Thymus (tissue), 11 donors: Measurements from ENCODE around the gene SLC4A1. TPM values are rescaled to one million over a fixed set of nuclear protein-coding genes. Genes with fewer than 3 reads are reported as not detected.
"Not testable (repeated sequence)": the region's sequence is repeated elsewhere in the genome, so short reads cannot be mapped to it uniquely, and the experiment has no call there.

Experiments
- DNase-seq, 9 donors: peaks; one replicate each; pipeline ENCODE4 v3.0.0-alpha.2; 2013; ENCODE audit warnings: low spot score in 9 of 9, low read depth in 6 of 9, missing footprints in 1 of 9
- H3K27ac ChIP-seq, 2 donors: one replicate each; pipeline ENCODE4 v1.5.1; 2013; ENCODE audit warnings: control low read depth in 1 of 2, low read depth in 1 of 2, low read length in 1 of 2, mild to moderate bottlenecking in 1 of 2, moderate library complexity in 1 of 2
- H3K27me3 ChIP-seq, 2 donors: one replicate each; pipeline ENCODE4 v1.5.1; 2013; ENCODE audit warnings: low read length in 1 of 2; ENCODE audit not compliant: control insufficient read depth in 2 of 2, insufficient read depth in 1 of 2
- H3K36me3 ChIP-seq, 2 donors: one replicate each; pipeline ENCODE4 v1.5.1; 2013; ENCODE audit warnings: low read length in 1 of 2, mild to moderate bottlenecking in 1 of 2, moderate library complexity in 1 of 2; ENCODE audit not compliant: control insufficient read depth in 2 of 2, insufficient read depth in 2 of 2
- H3K4me1 ChIP-seq, 2 donors: one replicate each; pipeline ENCODE4 v1.5.1; 2013; ENCODE audit warnings: low read length in 2 of 2; ENCODE audit not compliant: control insufficient read depth in 2 of 2, insufficient read depth in 2 of 2
- H3K4me3 ChIP-seq, 2 donors: one replicate each; pipeline ENCODE4 v1.5.1; 2013; ENCODE audit warnings: low read length in 2 of 2, control low read depth in 1 of 2, mild to moderate bottlenecking in 1 of 2
- H3K9me3 ChIP-seq, 2 donors: one replicate each; pipeline ENCODE4 v1.5.1; 2013; ENCODE audit warnings: low read length in 1 of 2, mild to moderate bottlenecking in 1 of 2; ENCODE audit not compliant: control insufficient read depth in 2 of 2, insufficient read depth in 1 of 2
- WGBS: extraction: QIAGEN DNeasy Blood & Tissue Kit; methylation state at CpG from one replicate; pipeline ENCODE4 v1.1.7; 2013; 5-methylcytosine and 5-hydroxymethylcytosine counted together
- polyA plus RNA-seq: library from polyadenylated mRNA; stranded (reverse); fragments of 200-250 nt; gene quantifications from one replicate; pipeline ENCODE4 v1.2.3, GENCODE V29; 2013
- total RNA-seq: library from RNA; stranded (reverse); fragments of 120-200 nt; gene quantifications from one replicate; pipeline ENCODE4 v1.2.4, GENCODE V29; 2013
- donor health status: healthy.

The SLC4A1 gene
- total and polyA plus RNA-seq, 2 donors: 0.37 to 6.9 TPM

DNA sequence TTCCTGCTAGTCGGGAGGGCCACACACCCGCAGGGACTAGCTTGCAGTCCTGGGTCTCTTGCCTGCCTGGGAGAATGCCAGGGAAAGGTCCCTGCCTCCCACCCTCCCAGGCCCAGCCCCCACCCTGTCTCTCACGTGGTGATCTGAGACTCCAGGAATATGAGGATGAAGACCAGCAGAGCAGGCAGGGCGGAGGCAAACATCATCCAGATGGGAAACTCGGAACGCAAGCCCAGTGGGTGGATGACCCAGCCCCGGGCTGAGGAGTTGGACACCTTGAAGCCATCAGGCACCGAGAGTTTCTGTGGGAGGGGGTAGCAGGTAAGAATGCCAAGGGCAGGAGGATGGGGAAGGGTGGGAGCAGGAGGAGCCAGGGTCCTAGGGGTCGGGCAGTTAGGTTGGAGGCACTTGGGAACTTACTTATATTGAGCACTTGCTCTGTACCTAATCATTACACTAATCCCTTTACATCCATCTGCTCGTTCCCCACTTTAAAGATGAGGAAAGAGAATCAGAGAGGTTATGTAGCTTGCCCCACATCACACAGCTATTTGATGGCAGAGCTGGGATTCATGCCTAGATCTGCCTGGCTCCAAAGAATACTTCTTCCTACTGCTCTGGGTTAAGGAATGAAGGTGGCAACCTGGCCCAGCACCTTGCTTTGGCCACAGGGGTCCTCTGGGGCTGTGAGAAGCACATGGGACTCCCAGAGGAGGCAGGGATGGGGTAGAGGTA, 13.4 kb downstream of the SLC4A1 start:
- Histone ChIP-seq H3K27ac (no peak overlapping the region), H3K4me3 (no peak overlapping the region), H3K9me3 (no peaks in the 10 kb centered on the region), H3K36me3 (no peaks in the 10 kb centered on the region), H3K27me3 (peaks cover 0 to 3% of the 10 kb centered on the region in 2 donors), H3K4me1 (peaks cover 0 to 5% of the 10 kb centered on the region in 2 donors)
- 90% methylated on average over 10 of the region's 10 CpGs for WGBS
- no peak for DNase-seq

GRCh38 chr17:44253006-44253405, 14.9 kb downstream of the SLC4A1 start:
- Histone ChIP-seq H3K4me1 (peaks cover 0 to 5% of the 10 kb centered on the region in 2 donors), H3K27ac (no peak overlapping the region), H3K36me3 (no peaks in the 10 kb centered on the region), H3K9me3 (no peaks in the 10 kb centered on the region), H3K27me3 (peaks cover 0 to 3% of the 10 kb centered on the region in 2 donors), H3K4me3 (no peak overlapping the region)
- 81% methylated on average over 14 of the region's 14 CpGs for WGBS
- DNase-seq: no peak

- Histone ChIP-seq H3K27me3 (peaks cover 0 to 3% of the 10 kb centered on the region in 2 donors), H3K4me3 (no peak overlapping the region), H3K36me3 (no peaks in the 10 kb centered on the region), H3K27ac (no peak overlapping the region), H3K4me1 (peaks cover 2 to 23% of the 10 kb centered on the region in 2 donors), H3K9me3 (peaks cover 0 to 3% of the 10 kb centered on the region in 2 donors)
- no peak for DNase-seq
- 97% methylated on average over 17 of the region's 17 CpGs for WGBS
These were observed 16.9 kb downstream of the SLC4A1 start for GRCh38 chr17:44251062-44251461.

DNA sequence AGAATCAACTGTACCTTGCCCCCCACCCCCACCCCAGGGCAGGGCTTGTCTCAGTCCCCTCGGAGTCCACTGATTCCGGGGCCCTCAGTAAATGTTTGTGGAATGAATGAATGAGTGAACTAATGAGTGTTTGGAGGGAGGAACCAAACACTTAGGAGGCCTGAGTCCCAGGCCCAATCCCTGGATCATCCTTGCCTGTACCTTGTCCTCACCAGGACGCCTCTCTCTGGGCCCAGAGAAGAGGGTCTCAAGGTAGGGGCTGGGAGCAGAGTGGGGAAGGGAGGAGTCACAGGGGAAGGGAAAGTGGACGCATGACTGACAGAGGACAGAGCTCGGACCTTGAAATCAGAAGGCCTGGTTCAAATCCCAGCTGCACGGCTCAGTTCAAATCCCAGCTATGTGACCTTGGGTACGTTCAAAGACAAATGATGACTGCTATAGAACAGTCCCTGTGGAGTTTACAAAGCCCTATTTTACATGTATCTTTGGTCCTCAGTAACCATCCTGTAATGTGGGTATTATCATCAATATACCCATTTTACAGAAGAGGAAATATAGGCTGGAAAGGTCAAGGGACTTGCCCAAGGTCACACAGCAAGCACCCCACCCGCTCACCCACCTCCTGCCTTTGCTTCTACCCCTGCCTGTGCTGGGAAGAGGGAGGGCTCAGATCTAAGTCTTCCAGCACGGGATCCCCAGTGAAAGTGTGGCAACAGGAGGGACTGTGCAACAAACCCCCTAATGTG, 18.3 kb downstream of the SLC4A1 start:
- WGBS: 96% methylated on average over 9 of the region's 9 CpGs
- Histone ChIP-seq H3K27ac (no peak overlapping the region), H3K36me3 (no peaks in the 10 kb centered on the region), H3K4me3 (no peak overlapping the region), H3K9me3 (peaks cover 0 to 3% of the 10 kb centered on the region in 2 donors), H3K27me3 (peaks cover 0 to 3% of the 10 kb centered on the region in 2 donors), H3K4me1 (peaks cover 2 to 25% of the 10 kb centered on the region in 2 donors)
- no peak for DNase-seq

DNA sequence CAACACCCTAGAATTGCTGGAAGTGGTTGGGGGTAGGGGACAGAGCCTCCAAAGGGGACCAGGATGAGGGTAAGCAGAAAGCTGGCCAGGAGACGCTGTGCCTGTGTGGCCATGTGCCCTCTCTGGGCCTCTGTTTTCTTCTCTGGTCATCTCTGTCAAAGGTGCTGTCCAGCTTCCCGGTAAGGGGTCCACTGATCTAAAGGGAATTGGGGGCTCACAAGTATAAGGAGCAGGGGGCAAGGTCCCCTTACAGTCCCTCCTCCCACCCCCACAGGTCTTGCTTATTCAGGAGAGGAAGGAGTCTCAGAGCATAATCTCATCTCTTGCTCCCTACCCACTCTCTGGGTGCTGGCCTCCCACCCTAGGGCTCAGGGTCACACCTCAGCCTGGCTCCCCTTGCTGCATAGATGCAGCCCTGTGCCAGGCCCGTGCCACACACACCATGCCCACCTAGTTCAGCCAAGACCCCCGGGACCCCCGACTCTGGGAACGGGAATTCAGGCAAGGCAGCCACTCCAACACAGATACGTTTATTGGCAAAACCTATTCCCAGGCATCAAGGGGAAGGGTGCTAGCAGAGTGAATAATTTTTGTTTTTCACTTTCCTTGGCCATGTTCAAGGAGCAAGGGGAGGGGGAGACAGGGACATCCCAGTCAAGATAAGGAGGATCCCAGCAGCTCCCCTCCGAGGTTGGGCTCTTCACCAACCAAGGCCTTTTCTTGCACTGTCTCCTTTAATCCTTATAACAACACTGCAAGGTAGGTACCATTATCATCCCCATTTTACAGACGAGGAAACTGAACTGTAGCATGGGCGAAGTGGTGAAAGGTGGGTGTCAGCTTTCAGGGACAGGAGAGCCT, 19.8 kb downstream of the SLC4A1 start:
- Histone ChIP-seq H3K36me3 (no peaks in the 10 kb centered on the region), H3K9me3 (peaks cover 0 to 3% of the 10 kb centered on the region in 2 donors)
- DNase-seq: no peak

DNA sequence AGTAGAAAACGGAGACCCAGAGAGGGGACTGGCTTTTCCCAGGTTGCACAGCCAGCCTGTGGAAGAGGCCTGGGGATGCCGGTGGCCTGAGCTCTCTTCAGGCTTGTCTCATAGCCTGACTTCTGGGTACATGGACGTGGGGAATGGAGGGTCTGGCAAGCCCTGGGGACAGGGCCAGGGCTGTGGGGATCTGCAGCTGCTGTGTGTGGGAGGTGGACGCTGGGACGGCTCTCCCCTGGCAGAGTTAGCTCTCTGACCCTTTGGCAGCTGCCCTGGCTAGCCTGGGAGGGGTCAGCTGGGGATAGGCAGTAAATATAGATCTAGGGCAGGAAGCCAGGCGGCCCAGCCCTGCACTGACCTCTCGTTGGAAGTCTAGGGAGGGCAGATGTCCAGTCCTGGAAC, 20.5 kb downstream of the SLC4A1 start:
- no peak for DNase-seq
- no peaks in the 10 kb centered on the region for H3K27me3 ChIP-seq

More for the DNA sequence above, 19.8 kb downstream of the SLC4A1 start:
- Histone ChIP-seq H3K4me3 (no peak overlapping the region), H3K27ac (no peak overlapping the region), H3K4me1 (peaks cover 2 to 25% of the 10 kb centered on the region in 2 donors), H3K27me3 (no peaks in the 10 kb centered on the region)
- WGBS: 96% methylated on average over 10 of the region's 10 CpGs

GRCh38 chr17:44241106-44241624, 26.8 kb downstream of the SLC4A1 start:
- H3K4me1 ChIP-seq: peaks cover 0 to 2% of the 10 kb centered on the region in 2 donors
- no peak for DNase-seq
- no peaks in the 10 kb centered on the region for H3K36me3 ChIP-seq
- H3K9me3 ChIP-seq: no peaks in the 10 kb centered on the region
- H3K27me3 ChIP-seq: peaks cover 0 to 3% of the 10 kb centered on the region in 2 donors
- WGBS: 71% methylated on average over 6 of the region's 6 CpGs
- no peak overlapping the region for H3K27ac ChIP-seq
- no peak overlapping the region for H3K4me3 ChIP-seq

More for the DNA sequence above, 20.5 kb downstream of the SLC4A1 start:
- Histone ChIP-seq H3K4me3 (no peak overlapping the region), H3K4me1 (peaks cover 2 to 25% of the 10 kb centered on the region in 2 donors), H3K36me3 (no peaks in the 10 kb centered on the region), H3K27ac (no peak overlapping the region), H3K9me3 (peaks cover 0 to 3% of the 10 kb centered on the region in 2 donors)
- WGBS: 97% methylated on average over 7 of the region's 7 CpGs

GRCh38 chr17:44237886-44238285, 30.0 kb downstream of the SLC4A1 start:
- H3K4me3 ChIP-seq, DNase-seq, H3K36me3 ChIP-seq, H3K27me3 ChIP-seq, H3K27ac ChIP-seq, H3K9me3 ChIP-seq, H3K4me1 ChIP-seq: not testable (repeated sequence)
- WGBS: 96% methylated on average over 25 of the region's 28 CpGs
